ENCODE measurements around the gene MTCL1.

The MTCL1 gene

GRCh38 chr18:8806100-8806797 lies 100.9 kb downstream of the MTCL1 start:
- DNase-seq (ENCODE audit: low read depth in 2 of 3, low spot score in 1 of 3) = no peak

- no peak for DNase-seq (ENCODE audit: low read depth in 2 of 3, low spot score in 1 of 3)
Measured at GRCh38 chr18:8806798-8807487, 101.6 kb downstream of the MTCL1 start.

- DNase-seq (ENCODE audit: low read depth in 2 of 3, low spot score in 1 of 3) = no peak
Measured at GRCh38 chr18:8807488-8807805, 102.1 kb downstream of the MTCL1 start.

- no peak for DNase-seq (ENCODE audit: low read depth in 2 of 3, low spot score in 1 of 3)
Measured at GRCh38 chr18:8808001-8808400, 102.6 kb downstream of the MTCL1 start.

GRCh38 chr18:8809514-8809913 lies 104.2 kb downstream of the MTCL1 start:
- no peak for DNase-seq (ENCODE audit: low read depth in 2 of 3, low spot score in 1 of 3)

- DNase-seq (ENCODE audit: low read depth in 2 of 3, low spot score in 1 of 3) = no peak
Measured at GRCh38 chr18:8810157-8810556, 104.8 kb downstream of the MTCL1 start.

- DNase-seq (ENCODE audit: low read depth in 2 of 3, low spot score in 1 of 3) = no peak
Measured at GRCh38 chr18:8811115-8811514, 105.8 kb downstream of the MTCL1 start.

GRCh38 chr18:8812631-8813030 lies 107.3 kb downstream of the MTCL1 start:
- no peak for DNase-seq (ENCODE audit: low read depth in 2 of 3, low spot score in 1 of 3)

- DNase-seq (ENCODE audit: low read depth in 2 of 3, low spot score in 1 of 3) = no peak
Measured at GRCh38 chr18:8813611-8814010, 108.3 kb downstream of the MTCL1 start.

GRCh38 chr18:8814206-8814605 lies 108.8 kb downstream of the MTCL1 start:
- no peak for DNase-seq (ENCODE audit: low read depth in 2 of 3, low spot score in 1 of 3)

GRCh38 chr18:8816220-8816619 lies 110.9 kb downstream of the MTCL1 start:
- DNase-seq (ENCODE audit: low read depth in 2 of 3, low spot score in 1 of 3) = no peak

GRCh38 chr18:8816816-8817215 lies 111.5 kb downstream of the MTCL1 start:
- DNase-seq (ENCODE audit: low read depth in 2 of 3, low spot score in 1 of 3) = no peak

- no peak for DNase-seq (ENCODE audit: low read depth in 2 of 3, low spot score in 1 of 3)
Measured at GRCh38 chr18:8818982-8819381, 113.6 kb downstream of the MTCL1 start.

- DNase-seq (ENCODE audit: low read depth in 2 of 3, low spot score in 1 of 3) = no peak
Measured at GRCh38 chr18:8820396-8821082, 115.2 kb downstream of the MTCL1 start.

- DNase-seq (ENCODE audit: low read depth in 2 of 3, low spot score in 1 of 3) = no peak
Measured at GRCh38 chr18:8821083-8821465, 115.7 kb downstream of the MTCL1 start.

- no peak for DNase-seq (ENCODE audit: low read depth in 2 of 3, low spot score in 1 of 3)
Measured at GRCh38 chr18:8821531-8821930, 116.2 kb downstream of the MTCL1 start.

- no peak for DNase-seq (ENCODE audit: low read depth in 2 of 3, low spot score in 1 of 3)
Measured at GRCh38 chr18:8822643-8823042, 117.3 kb downstream of the MTCL1 start.

GRCh38 chr18:8823530-8823929 lies 118.2 kb downstream of the MTCL1 start:
- no peak for DNase-seq (ENCODE audit: low read depth in 2 of 3, low spot score in 1 of 3)

- no peak for DNase-seq (ENCODE audit: low read depth in 2 of 3, low spot score in 1 of 3)
Measured at GRCh38 chr18:8824846-8825245, 119.5 kb downstream of the MTCL1 start.

GRCh38 chr18:8825273-8825672 lies 119.9 kb downstream of the MTCL1 start:
- no peak for DNase-seq (ENCODE audit: low read depth in 2 of 3, low spot score in 1 of 3)

GRCh38 chr18:8825729-8826375 lies 120.5 kb downstream of the MTCL1 start:
- DNase-seq (ENCODE audit: low read depth in 2 of 3, low spot score in 1 of 3) = no peak

- DNase-seq (ENCODE audit: low read depth in 2 of 3, low spot score in 1 of 3) = no peak
Measured at GRCh38 chr18:8826514-8826913, 121.2 kb downstream of the MTCL1 start.
